GM12874 (cell line): ENCODE results near the gene NELFCD.

Experiments
- CTCF ChIP-seq: IDR thresholded peaks from 2 replicates; pipeline ENCODE4 v1.5.1; 2011; ENCODE audit warnings: low read depth, mild to moderate bottlenecking, control low read depth, low read length, moderate library complexity; ENCODE audit not compliant: insufficient read depth

NELFCD gene

GRCh38 chr20:58992911-58993310 lies 11.9 kb downstream of the NELFCD start:
- TF ChIP-seq CTCF, result no peak

- TF ChIP-seq CTCF, result no peak
These were observed 12.5 kb downstream of the NELFCD start for GRCh38 chr20:58993332-58994248.

GRCh38 chr20:58994390-58995159 lies 13.5 kb downstream of the NELFCD start:
- no peak for TF ChIP-seq CTCF

- no peak for TF ChIP-seq CTCF
These were observed 14.6 kb downstream of the NELFCD start for GRCh38 chr20:58995461-58996225.

GRCh38 chr20:58996226-58996611 lies 15.2 kb downstream of the NELFCD start:
- TF ChIP-seq CTCF, result no peak

- TF ChIP-seq CTCF, result no peak
These were observed 16.2 kb downstream of the NELFCD start for GRCh38 chr20:58997141-58997770.
